GM21529 (cell line): ENCODE measurements around the gene CSTPP1.
A peak's percentile ranks its signal among the peaks of the same experiment; 100 is the strongest.
"Not testable (repeated sequence)": the region's sequence is repeated elsewhere in the genome, so short reads cannot be mapped to it uniquely, and the experiment has no call there.

Experiments
- ATAC-seq: cut with Tn5 transposase; IDR thresholded peaks from one replicate; pipeline ENCODE4 v1.9.1; 2021; ENCODE audit not compliant: unreplicated experiment

Gene CSTPP1

DNA sequence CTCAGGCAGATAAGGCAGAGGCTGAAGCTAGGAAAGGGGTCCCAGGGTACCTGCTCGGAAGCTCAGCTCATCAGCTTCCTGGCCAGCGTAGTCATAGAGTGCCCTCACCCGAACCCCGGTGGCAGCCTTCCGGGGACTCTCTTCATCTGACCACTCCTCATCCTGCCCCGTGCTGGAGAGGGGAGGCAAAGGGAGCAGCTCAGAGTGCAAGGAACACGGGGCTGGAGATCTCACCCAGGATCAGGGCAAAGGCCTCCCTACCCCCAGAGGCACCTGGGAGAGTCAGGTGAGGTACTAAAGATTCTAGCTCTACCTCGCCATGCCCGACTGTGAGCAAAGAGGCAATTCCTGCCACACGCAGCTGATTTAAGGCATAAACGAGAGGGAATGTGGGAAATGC is 241.8 kb downstream of the CSTPP1 start:
- ATAC-seq, result no peak

DNA sequence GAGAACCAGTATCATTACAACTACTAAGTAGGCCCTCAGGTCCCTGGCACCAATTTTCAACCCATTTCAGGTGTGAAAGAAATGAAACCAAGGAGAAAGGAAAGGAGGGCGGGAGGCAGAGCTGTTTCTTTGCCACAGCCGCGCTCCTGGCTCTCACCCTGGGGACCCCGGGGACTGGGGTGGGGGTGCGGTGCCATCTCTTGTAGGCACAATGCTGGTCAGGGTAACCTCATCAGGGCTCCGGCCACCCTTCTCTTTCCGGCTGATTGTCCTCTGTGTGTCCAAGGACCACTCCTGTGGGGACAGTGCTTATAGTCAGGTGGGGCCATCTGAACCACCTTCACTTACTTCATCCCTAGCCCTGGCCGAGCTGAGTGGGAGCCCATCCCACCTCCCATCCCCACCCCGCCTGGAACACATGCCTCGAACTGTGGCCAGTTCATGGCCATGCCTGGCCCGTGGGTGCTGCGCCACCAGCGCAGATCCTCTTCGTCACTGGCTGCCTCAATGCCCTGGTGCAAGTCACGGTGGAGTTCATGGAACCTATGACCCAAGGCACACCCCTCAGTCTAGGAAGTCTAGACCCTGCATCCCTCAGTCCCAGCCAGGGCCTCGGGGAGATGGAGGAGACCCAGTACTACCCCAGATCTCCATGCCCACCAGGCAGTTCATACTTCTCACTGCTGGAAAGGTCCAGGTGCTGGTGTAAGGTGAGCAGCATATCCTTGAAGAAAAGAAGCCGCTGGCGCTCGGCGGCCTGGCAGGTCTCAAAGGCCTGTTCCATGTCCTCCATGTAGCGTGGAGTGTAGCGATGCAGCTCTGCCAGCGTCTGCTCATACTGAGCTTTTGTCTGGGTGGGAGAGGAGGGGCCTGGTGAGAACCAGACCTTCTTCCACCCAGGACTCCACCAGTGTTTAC is 242.4 kb downstream of the CSTPP1 start:
- ATAC-seq, result no peak

DNA sequence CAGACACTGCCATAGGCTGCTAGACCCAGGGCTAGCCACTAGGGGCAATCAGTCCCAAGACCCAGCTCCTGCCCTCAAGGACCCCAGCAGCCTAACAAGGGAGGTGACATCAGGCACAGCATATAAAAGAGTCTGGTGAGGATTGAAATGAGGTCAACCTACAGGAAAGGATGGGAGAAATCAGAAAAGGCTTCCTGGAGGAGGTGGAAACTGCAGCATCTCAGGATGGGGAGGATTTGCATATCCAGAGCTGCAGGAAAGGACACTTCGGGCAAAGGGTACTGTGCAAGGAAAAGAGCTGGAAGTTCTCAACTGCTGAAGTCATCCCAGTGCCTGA is 243.1 kb downstream of the CSTPP1 start:
- peak; percentile 28 for ATAC-seq

DNA sequence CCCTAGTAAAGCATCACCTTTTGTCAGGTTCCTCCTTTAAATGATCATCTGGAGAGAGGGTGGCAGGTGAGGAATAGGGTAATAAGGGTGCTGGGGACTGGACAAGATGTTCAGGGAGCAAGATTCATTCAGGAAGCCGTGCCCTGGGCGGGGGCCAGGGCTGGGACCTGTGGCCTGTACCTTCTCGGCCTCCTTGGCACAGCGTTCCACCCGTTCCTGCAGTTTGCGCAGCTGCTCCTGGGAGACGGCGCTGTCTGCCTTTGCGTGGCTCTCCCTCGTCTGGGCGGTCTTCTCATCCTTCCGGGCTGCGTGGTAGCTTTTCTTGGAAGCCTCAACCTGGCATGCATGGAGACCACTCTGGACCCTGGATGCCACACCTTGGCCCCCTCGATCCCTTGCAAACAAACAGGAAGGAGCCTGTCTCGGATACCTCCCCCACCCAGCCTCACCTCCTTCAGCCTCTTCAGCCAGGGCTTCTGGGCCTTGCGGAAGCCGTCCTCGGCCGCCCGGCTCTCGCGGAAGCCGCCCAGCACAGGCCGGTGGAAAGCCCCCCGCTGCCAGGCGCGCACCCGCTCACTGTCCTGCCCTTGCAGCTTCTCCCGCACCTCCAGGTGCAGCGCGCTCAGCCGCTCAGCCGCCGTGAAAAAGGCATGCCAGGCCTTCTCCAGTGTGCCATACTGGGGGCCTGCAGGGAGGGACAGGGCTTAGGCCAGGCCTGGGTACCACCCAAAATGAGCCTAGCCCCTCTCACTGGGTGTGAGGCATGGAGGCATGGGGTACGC is 243.6 kb downstream of the CSTPP1 start:
- no peak for ATAC-seq

DNA sequence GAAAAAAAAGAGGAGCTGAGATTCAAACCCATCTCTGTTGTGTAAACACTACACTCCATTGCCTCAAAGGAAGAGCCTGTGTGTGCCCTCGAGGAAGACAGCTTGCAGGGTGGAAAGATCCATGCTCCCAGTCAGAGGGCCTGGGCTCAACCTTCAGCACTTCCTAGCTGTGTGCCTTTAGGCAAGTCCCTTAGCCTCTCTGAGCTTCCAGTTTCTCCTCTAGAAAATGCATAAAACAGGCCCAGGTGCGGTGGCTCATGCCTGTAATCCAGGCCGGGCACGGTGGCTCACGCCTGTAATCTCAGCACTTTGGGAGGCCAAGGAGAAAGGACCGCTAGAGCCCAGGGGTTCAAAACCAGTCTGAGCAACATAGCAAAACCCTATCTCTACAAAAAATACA is 244.7 kb downstream of the CSTPP1 start:
- no peak for ATAC-seq

DNA sequence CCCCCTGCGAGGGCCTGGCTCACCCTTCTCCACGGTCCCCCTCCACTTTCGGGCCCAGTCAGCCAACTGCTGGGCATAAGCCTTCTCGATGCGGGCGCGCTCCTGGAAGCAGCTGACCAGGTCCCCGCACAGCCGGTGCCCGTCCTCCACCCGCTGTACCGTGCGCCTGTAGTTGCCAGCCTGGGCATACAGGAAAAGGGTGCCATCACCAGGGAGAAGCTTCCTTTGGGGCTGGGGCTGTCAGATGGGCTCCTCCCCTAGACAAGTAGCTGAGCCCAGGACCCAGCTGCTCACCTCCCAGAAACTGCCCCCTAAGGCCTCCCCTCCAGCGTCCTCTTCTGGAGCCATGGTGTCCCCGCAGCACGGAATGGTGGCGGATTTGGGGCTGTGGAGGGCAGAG is 245.8 kb downstream of the CSTPP1 start:
- no peak for ATAC-seq

DNA sequence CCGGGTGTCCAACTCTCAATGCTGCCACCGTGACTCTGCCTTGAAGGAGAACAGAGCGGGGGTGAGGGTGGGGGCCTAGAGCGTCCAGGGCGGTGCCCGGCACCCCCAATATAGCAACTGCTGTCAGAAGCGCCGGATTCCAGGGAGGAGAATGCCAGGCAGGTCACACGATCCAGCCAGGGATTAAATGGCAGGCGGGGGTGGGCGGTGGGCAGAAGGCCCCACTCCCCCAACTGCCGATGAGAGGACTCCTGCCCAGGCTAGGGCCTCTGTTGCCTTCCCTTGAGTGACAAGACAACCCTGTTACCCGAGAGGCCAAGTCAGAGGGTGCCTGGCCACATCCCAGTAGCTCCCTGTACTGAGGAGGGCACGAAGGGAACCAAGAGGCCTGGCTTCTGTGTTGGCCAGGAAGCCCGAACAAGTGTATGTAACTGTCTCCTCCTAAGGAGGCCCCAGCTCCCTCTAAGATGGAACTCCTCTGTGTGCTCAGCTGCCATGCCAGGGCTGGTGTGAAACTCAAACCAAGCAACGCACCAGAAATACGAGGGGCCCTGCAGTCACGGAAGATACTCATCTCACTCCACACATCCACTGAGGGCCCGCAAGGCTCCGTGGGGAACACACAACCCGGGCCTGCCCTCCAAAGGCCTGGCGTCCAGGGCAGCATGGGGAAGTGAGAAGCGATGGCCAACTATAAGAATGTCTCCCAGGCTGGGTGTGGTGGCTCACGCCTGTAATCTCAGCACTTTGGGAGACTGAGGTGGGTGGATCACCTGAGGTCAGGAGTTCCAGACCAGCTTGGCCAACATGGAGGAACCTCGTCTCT is 246.7 kb downstream of the CSTPP1 start:
- no peak for ATAC-seq

DNA sequence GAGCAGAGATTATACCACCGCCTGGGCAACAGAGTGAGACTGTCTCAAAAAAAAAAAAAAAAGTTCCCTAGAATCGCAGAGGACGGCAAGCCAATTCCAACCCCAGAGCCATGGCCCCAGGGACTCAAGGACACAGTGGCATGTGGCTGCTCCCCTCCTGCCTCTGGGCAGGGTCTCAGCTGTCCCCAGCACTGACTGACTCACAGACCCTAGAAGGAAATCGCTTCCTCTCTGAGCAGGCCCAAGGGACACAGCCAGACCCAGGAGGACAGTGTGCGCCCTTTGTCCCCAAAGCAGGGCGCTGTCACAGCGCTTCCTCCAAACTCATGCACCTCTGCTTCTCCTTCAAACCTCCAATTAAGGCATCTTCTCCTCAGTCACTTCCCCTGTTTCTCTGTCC is 247.4 kb downstream of the CSTPP1 start:
- ATAC-seq, result no peak

DNA sequence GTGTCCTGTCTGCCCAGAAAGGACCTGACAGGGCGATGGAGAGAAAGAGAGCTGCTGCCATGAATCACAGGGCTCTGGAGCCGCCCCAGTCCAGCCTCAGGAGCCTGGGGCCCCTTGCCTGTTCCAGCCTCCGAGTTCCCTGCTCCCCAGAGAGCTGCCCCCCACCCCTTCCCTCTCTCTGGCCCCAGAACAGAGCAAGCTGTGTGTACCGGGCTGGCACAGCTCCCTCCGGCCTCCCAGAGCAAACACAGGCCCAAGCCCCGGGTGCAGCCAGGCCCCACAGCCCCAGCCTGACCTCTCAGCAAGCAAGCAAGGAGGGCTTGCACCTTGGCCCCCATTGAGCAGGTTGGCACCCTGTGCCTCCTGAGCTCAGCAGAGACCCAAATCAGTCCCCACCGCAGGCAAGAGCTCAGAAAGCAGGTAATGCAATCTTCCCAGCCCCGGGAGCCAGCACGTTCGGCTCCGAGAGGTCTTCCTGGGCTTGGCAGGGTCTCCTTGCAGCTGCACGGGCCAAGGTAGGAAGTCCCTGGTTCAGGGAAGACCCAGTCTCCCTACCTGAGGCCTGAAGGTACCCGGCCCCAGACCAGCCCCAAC is 248.2 kb downstream of the CSTPP1 start:
- ATAC-seq, result no peak

DNA sequence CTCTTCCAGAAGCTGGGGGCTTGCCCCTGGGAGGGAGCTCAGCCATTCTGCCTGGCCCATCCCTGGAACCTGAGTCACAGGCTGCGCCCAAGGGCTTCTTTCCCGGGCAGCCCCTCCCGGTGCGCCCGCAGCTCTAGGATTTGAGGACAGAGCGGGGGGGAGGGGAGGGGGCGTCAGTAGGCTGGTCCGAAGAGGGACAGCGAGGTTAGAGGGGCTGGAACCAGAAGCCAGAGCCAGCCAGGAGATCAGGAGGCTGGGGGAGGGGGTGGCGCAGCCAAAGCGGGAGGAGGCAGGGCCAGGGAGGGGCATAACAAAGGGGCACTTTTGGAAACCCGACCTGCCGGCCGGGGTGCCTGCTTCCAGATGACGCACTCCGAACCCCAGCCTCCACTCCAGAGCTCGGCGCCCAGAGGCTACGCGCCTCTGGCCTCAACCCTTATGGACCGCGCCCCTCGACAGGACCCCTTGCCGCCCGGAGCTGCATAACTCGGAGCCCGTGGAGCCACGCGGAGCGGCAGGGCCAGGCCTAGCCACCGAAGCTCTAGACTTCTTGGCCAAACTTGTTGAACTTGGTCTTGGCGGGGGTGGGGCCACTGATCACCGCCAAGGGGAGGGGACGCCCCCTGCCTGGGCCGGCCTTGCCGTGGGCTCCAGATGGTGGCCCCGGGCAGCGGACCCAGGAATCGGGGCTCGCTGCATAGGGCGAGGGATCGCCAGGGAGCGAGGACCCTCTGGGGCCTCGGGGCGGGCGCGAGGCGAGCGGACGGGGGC is 248.9 kb downstream of the CSTPP1 start:
- no peak for ATAC-seq

DNA sequence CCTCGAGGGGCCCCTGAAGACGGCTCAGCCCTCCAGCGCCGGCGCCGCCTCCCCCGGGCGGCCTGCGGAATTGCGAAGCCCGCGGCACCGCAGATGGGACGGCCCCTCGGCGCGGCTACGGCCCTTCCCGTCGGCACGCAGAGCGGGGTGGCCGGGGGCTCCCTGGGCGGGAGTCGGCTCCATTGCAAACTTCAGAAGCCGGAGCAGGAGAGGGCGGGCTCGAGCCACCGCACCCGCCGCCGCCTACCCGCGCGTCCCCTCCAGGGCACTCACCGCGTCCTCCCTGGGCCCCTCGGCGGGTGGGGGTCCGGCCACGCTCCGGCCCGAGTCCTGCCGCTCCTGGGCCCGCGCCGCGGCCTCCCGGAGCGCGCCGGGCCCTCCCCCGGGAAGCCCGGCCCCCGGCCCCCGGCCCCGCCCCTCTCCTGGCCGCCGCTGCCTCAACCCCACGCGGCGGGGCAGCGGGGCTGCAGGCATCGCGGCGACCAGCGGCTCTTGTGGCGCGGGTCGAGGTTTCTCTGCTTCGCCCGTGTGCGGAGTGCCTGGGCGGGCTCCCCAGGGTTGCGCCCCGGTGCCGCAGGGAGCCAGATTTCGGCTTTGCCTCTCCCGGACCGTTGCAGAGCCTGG is 249.6 kb downstream of the CSTPP1 start, which contains the start of gene PACSIN3:
PACSIN3 (minus strand) TSS at position 359 of the 624 bp plus-strand sequence. CDS start 3,707 bp downstream, outside the sequence.
- peak; percentile 55 for ATAC-seq

DNA sequence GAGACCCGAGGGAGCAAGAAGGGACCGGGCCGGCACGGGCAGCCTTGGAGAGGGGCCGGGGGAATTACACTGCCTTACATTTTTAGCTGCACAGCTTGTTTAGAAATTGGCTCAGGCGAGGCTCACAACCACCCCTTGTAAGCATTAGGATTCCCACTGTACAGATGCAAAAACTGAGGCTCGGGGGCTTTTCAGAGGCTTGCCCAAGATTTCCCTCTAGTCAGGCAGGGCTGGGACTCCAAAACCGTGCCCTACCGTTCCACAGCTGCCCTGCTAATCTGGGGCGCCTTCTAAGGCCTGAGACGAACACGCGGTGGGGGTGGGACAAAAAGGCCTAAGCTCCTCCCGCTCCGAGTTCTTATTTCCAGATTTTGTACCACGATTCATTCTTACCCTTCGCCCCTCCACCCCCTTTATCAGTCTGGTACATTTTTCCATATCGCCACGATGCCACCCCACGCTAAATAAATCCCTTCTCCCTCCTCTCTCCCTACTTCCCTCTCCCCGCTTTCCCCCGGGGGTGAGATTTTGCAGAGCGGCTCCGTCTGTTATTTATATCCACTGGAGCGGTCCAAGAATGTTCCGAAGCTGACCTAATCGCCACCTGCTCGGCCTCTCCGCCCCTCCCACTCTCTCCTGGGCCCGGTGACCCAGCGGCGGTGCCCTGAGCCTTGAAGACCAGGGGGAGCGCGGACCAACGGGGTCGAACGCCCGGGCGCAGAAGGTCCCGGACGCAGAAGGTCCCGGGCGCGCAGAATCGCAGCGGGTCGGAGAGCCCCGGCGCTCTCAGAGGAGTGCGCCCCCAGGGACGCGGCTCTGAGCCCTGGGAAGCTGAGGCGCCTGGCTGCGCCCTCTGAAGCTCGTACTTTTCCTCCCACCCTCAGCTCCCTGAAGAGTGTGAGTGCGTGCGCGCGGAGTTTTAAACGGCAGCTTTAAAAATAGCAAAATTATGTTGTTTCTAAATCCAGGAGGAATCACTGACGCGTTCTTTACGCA is 250.4 kb downstream of the CSTPP1 start:
- peak; percentile 35 for ATAC-seq

DNA sequence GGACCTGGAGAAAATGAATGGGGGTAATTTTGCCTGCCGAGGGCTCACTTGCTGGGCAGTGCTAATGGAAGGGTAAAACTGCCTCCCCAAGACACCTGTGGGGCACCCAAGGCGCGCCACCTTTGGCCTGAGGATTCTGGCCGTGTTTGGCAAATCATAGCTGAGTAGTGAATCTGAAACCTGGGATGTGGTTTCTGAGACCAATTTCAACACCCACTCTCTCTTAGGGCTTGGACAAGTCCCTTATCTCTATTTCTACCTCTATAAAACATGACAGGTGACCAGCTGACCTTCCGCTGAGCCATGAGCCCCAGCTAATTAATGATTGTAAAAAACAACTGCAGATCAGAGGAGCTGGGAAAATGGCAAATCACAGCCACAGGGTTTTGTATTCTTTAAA is 251.2 kb downstream of the CSTPP1 start:
- no peak for ATAC-seq

DNA sequence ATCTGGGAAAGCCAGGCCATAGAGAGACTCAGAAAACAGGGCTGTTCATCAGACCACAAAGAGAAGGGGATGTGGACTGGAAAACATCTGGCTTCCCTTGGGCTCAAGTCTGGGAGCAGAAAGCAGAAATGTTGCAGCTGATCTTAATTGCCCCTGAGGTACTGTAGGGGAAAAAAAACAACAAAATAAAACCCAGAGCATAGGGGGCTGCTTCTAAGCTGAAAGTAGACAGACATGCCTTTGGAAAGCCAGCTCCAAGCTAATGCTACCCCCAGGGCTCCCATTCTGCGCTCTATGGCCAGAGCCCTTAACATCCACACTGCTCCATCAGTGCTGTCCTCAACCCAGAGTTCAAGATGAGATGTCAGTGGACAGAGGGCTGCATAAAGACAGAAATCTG is 251.7 kb downstream of the CSTPP1 start:
- no peak for ATAC-seq

DNA sequence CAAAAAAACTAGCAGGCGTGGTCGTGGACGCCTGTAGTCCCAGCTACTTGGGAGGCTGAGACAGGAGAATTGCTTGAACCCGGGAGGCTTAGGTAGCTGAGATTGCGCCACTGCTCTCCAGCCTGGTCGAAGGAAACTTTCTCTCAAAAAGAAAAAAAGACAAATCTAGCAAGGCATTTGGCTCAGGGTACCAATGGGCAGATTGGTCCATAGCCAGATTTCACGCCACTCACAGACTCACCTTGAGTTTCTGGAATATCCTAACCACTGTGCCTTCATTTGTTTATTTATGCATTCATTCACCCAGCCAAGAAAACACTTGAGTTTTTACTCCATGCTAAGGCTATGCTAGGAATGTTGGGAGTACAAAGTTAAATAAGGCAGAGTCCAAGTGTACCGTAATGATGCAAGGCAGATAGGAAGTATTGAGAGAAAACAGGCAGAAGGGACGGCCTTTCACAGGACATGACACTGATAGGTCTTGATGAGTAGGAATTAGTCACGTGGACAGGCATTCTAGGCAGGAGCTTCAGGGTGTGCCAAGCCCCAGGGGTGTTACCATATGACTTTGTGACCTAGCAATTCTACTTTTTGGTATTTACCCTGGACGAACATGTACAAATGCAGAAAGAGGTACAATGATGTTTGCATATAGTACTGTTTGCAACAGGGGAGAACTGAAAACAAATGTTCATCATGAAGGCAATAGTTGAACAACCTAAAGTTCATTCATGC is 252.7 kb downstream of the CSTPP1 start:
- no peak for ATAC-seq

DNA sequence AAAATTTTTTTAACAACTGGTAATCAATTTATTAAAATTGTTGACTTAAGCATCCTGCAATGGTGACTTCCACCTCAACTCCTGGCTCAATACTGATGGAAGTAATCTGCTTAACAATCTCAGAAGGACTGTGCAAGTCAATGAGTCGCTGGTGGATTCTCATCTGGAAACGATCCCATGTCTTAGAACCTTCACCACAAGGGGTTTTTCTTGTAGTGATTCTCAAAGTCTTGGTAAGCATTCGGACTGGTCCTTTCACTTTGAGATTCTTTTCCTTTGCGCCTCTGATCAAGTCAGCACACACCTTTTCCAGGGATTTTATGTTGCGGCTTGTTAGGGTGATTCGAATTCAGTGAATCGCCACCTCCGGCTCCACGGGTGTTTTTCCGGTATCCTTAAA is 254.6 kb downstream of the CSTPP1 start:
- not testable (repeated sequence) for ATAC-seq

DNA sequence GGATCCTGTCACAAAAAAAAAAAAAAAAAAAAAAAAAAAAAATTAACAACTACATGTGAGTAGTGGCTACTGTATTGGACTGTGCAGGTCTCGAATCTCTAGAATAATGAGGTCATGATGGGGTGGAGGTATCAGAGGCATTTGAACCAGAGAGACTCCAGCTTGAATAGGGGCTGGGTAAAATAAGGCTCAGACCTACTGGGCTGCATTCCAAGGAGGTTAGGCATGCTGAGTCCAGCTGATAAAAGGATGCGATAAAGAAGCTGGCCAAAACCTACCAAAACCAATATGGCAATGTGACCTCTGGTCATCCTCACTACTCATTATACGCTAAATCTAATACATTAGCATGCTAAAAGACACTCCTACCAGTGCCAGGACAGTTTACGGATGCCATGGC is 255.6 kb downstream of the CSTPP1 start:
- no peak for ATAC-seq

DNA sequence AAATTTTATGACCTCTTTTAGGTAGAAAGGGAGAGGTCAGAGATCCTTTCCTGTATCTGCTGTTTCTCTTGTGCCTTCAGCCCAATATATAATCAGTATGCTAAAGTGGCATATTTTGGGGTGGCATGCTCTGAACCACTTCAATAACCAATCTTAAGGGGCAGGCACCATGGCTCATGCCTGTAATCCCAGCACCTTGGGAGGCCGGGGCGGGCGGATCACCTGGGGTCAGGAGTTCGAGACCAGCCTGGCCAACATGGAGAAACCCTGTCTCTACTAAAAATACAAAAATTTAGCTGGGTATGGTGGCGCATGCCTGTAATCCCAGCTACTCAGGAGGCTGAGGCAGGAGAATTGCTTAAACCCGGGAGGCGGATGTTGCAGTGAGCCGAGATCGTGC is 261.6 kb downstream of the CSTPP1 start:
- not testable (repeated sequence) for ATAC-seq
